Activated CD8-positive, alpha-beta memory T cell treated with anti-CD3 and anti-CD28 coated beads, Interleukin-2, amount 50 U/mL, for 24 hours (primary cell): ENCODE data around the gene ACOXL.

Experiments used
- DNase-seq: peaks from one replicate; pipeline ENCODE4 v3.0.0-alpha.2; 2020; ENCODE audit errors: extremely low read depth

Gene ACOXL

GRCh38 chr2:110794390-110794789 lies 62.0 kb downstream of the ACOXL start:
- DNase-seq: no peak

- no peak for DNase-seq
Measured at GRCh38 chr2:110794951-110795350, 62.6 kb downstream of the ACOXL start.

GRCh38 chr2:110796716-110797301 lies 64.4 kb downstream of the ACOXL start:
- no peak for DNase-seq

GRCh38 chr2:110799376-110799775 lies 67.0 kb downstream of the ACOXL start:
- no peak for DNase-seq

GRCh38 chr2:110800611-110801402 lies 68.4 kb downstream of the ACOXL start:
- DNase-seq: no peak

GRCh38 chr2:110802208-110802932 lies 70.0 kb downstream of the ACOXL start:
- DNase-seq: no peak

GRCh38 chr2:110804433-110804832 lies 72.1 kb downstream of the ACOXL start:
- no peak for DNase-seq

- peak; percentile 46 for DNase-seq
Measured at GRCh38 chr2:110804915-110805314, 72.5 kb downstream of the ACOXL start.

GRCh38 chr2:110805894-110806452 lies 73.6 kb downstream of the ACOXL start:
- DNase-seq: no peak

GRCh38 chr2:110807522-110807921 lies 75.1 kb downstream of the ACOXL start:
- DNase-seq: no peak

GRCh38 chr2:110810404-110810803 lies 78.0 kb downstream of the ACOXL start:
- DNase-seq: no peak

GRCh38 chr2:110812726-110813645 lies 80.6 kb downstream of the ACOXL start:
- DNase-seq: no peak

- no peak for DNase-seq
Measured at GRCh38 chr2:110813896-110814295, 81.5 kb downstream of the ACOXL start.

GRCh38 chr2:110815938-110816337 lies 83.6 kb downstream of the ACOXL start:
- no peak for DNase-seq

- no peak for DNase-seq
Measured at GRCh38 chr2:110816404-110817365, 84.3 kb downstream of the ACOXL start.

GRCh38 chr2:110818767-110819481 lies 86.6 kb downstream of the ACOXL start:
- no peak for DNase-seq

GRCh38 chr2:110819711-110820110 lies 87.3 kb downstream of the ACOXL start:
- no peak for DNase-seq

- no peak for DNase-seq
Measured at GRCh38 chr2:110820128-110820527, 87.8 kb downstream of the ACOXL start.

GRCh38 chr2:110823165-110823564 lies 90.8 kb downstream of the ACOXL start:
- DNase-seq: no peak

- no peak for DNase-seq
Measured at GRCh38 chr2:110827511-110827910, 95.1 kb downstream of the ACOXL start.
